Measurements from ENCODE around the gene APOOL.
A peak's percentile ranks its signal among the peaks of the same experiment; 100 is the strongest.
"Not testable (repeated sequence)": the region's sequence is repeated elsewhere in the genome, so short reads cannot be mapped to it uniquely, and the experiment has no call there.

APOOL gene, protein sequence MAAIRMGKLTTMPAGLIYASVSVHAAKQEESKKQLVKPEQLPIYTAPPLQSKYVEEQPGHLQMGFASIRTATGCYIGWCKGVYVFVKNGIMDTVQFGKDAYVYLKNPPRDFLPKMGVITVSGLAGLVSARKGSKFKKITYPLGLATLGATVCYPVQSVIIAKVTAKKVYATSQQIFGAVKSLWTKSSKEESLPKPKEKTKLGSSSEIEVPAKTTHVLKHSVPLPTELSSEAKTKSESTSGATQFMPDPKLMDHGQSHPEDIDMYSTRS

DNA sequence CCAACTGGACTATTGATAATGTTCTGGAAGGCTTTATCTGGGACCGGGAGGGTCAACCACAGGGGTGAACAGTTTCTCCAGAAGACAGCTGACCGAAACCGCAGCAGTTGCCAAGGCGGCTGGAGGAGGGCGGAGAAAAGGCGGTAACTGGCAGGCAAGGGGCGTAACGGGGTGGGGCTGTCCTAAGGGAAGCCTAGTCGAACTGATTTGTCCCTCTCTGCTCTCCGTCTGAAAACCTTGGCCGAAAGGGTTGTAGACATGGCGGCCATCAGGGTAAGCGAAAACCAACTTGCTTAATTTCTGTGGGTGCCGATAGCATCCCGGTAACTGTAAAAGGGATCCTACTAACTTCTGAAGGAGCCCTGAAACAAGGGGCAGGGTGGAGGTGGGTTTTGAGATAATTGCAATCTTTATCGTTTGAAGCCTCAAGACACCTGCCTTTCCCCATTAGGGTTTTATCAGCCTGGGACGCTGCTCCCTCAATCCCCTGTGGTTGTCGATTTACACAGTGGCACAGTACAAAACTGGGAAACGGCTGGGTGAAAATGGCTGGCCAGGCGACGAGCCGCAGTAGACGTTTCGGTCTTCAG, at the start of gene APOOL:
TSS of gene APOOL (plus strand) at position 223 of the 590 bp plus-strand sequence. CDS start at position 259, 36 bp downstream.
- Mint-ChIP-seq H3K4me1 (peaks cover 9% of the 10 kb centered on the region), H3K9me3 (no peaks in the 10 kb centered on the region), H3K4me3 (peak within 1 kb of the TSS; percentile 83), H3K27ac (peak within 1 kb of the TSS; percentile 85), H3K36me3 (no peaks in the 10 kb centered on the region), H3K27me3 (no peaks in the 10 kb centered on the region)
- DNase-seq: peak; percentile 86
- CTCF ChIA-PET: interaction anchor here (1.2 kb wide), 1 partner anchor 274 kb away, joined by 3 read pairs; no protein-coding TSS in a partner anchor

DNA sequence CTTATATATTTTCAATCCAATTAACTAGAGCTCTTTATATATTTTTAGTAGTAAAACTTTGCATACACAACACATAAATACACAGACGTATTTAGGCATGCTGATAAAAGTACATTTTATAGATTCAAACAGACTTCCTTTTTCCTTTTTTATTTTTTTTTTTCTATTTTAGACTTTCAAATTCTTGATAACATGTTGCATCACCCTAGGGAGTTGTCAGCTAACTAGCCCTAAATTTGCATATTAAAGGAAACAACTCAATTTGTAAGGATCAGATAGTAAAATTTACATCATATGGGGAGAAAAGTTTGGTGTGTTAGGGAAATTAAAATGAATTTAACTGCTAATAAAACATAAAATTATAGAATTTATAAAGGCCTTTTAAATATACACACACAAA, 47.4 kb upstream of the APOOL start:
- H3K4me3 Mint-ChIP-seq: no peak overlapping the region
- no peaks in the 10 kb centered on the region for H3K36me3 Mint-ChIP-seq
- CTCF ChIA-PET: no interaction called here
- DNase-seq: no peak
- H3K4me1 Mint-ChIP-seq: no peaks in the 10 kb centered on the region
- H3K9me3 Mint-ChIP-seq: no peaks in the 10 kb centered on the region
- no peak overlapping the region for H3K27ac Mint-ChIP-seq
- H3K27me3 Mint-ChIP-seq: no peaks in the 10 kb centered on the region

DNA sequence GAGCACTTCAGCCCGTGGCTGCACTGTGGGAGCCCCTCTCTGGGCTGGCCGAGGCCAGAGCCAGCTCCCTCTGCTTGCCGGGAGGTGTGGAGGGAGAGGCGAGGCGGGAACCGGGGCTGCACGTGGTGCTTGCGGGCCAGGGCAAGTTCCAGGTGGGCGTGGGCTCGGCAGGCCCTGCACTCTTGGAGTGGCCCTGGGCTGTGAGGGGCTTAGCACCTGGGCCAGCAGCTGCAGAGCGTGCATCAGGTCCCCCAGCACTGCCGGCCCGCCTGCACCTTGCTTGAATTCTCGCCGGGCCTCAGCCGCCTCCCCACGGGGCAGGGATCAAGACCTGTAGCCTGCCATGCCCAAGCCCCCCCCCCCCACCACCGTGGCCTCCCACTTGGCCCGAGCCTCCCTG, 28.9 kb upstream of the APOOL start:
- Mint-ChIP-seq H3K9me3 (no peaks in the 10 kb centered on the region), H3K27ac (no peak overlapping the region), H3K27me3 (no peaks in the 10 kb centered on the region), H3K36me3 (no peaks in the 10 kb centered on the region), H3K4me1 (no peaks in the 10 kb centered on the region), H3K4me3 (no peak overlapping the region)
- CTCF ChIA-PET: interaction anchor here (0.6 kb wide), 1 partner anchor 1267 kb away, joined by 3 read pairs; no protein-coding TSS in a partner anchor
- DNase-seq: no peak

DNA sequence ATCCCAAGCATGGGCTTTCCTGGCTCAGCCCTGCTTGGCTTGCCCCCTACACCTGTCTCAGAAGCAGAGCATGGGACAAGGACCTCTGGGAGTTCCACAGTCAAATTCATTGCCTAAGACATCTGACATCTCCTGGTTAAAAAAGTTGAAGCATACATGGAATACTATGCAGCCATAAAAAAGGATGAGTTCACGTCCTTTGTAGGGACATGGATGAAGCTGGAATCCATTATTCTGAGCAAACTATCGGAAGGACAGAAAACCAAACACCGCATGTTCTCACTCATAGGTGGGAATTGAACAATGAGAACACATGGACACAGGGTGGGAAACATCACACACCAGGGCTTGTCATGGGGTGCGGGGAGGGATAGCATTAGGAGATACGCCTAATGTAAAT, 11.9 kb upstream of the APOOL start:
- H3K4me3 Mint-ChIP-seq, CTCF ChIA-PET, H3K9me3 Mint-ChIP-seq: not testable (repeated sequence)

DNA sequence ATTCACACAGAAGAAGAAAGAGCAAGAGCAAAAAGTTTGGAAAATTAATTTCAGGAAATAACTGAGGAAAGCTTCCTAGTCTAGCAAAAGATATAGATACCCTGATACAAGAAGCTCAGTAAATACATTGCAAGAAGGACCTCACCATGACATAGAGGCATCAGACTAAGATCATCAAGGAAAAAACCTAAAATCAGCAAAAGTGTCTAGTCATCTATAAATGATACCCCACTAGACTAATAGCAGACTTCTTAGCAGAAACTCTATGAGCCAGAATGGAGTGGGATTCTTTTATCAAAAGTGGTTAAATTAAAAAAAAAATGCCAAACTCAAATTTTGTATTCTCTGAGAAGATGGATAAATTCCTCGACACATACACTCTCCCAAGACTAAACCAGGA, 10.5 kb upstream of the APOOL start:
- no peaks in the 10 kb centered on the region for H3K36me3 Mint-ChIP-seq
- no peaks in the 10 kb centered on the region for H3K4me1 Mint-ChIP-seq
- CTCF ChIA-PET: no interaction called here
- H3K9me3 Mint-ChIP-seq: peaks cover 2% of the 10 kb centered on the region
- no peak overlapping the region for H3K27ac Mint-ChIP-seq
- H3K27me3 Mint-ChIP-seq: no peaks in the 10 kb centered on the region
- H3K4me3 Mint-ChIP-seq: no peak overlapping the region
- no peak for DNase-seq

More for the DNA sequence above, 11.9 kb upstream of the APOOL start:
- not testable (repeated sequence) for H3K27me3 Mint-ChIP-seq, H3K36me3 Mint-ChIP-seq, H3K4me1 Mint-ChIP-seq, H3K27ac Mint-ChIP-seq, DNase-seq

DNA sequence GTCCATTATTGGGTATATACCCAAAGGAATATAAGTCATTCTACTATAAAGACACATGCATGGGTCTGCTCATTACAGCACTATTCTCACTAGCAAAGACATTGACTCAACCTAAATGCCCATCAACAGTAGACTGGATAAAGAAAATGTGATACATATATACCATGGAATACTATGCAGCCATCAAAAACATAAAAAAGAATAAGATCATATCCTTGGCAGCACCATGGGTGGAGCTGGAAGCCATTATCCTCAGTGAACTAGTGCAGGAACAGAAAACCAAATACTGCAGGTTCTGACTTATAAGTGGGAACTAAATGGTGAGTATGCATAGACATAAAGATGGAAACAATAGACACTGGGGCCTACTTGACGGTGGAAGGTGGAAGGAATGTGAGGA, 2.3 kb upstream of the APOOL start:
- CTCF ChIA-PET: no interaction called here
- no peaks in the 10 kb centered on the region for H3K36me3 Mint-ChIP-seq
- no peak overlapping the region for H3K27ac Mint-ChIP-seq
- no peaks in the 10 kb centered on the region for H3K27me3 Mint-ChIP-seq
- no peaks in the 10 kb centered on the region for H3K9me3 Mint-ChIP-seq
- H3K4me1 Mint-ChIP-seq: peaks cover 9% of the 10 kb centered on the region
- no peak for DNase-seq
- H3K4me3 Mint-ChIP-seq: no peak overlapping the region

DNA sequence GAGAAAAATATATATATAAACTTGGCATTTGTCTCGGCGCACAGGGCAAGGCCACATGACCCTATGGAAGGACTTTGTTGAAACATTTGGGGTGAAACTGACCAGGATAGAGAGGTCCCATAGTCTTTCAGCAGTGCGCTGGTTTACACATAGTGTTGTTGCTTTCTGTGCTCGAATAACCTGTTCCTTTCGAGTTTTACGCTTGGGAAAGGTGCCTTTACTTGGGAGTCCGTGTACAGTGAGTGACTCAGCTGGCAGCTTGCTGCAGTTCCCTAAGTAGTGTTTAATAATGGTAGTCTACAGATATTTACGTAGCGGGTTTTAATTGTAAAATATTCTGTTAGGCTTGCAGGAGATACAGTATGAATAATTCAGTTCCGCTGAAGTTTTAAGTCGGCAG, 578 bp downstream of the APOOL start:
- Mint-ChIP-seq H3K9me3 (no peaks in the 10 kb centered on the region), H3K27me3 (no peaks in the 10 kb centered on the region), H3K4me1 (peaks cover 9% of the 10 kb centered on the region), H3K27ac (peak overlapping the region; percentile 85), H3K36me3 (no peaks in the 10 kb centered on the region), H3K4me3 (peak overlapping the region; percentile 83)
- CTCF ChIA-PET: no interaction called here
- DNase-seq: no peak

DNA sequence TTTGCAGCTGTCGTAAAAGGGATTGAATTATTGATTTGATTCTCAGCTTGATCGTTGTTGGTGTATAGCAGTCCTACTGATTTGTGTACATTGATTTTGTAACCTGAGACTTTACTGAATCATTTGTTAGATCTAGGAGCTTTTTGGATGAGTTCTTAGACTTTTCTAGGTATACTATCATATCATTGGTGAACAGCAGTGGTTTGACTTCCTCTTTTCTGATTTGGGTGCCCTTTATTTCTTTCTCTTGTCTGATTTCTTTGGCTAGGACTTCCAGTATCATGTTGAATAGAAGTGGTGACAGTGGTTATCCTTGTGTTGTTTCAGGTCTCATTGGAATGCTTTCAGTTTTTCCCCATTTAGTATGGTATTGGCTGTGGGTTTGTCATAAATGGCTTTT, 8.4 kb downstream of the APOOL start:
- DNase-seq: no peak
- H3K9me3 Mint-ChIP-seq: peaks cover 3% of the 10 kb centered on the region
- H3K27ac Mint-ChIP-seq: no peak overlapping the region
- no peaks in the 10 kb centered on the region for H3K4me1 Mint-ChIP-seq
- peaks cover 5% of the 10 kb centered on the region for H3K36me3 Mint-ChIP-seq
- CTCF ChIA-PET: no interaction called here
- H3K4me3 Mint-ChIP-seq: no peak overlapping the region
- H3K27me3 Mint-ChIP-seq: no peaks in the 10 kb centered on the region

DNA sequence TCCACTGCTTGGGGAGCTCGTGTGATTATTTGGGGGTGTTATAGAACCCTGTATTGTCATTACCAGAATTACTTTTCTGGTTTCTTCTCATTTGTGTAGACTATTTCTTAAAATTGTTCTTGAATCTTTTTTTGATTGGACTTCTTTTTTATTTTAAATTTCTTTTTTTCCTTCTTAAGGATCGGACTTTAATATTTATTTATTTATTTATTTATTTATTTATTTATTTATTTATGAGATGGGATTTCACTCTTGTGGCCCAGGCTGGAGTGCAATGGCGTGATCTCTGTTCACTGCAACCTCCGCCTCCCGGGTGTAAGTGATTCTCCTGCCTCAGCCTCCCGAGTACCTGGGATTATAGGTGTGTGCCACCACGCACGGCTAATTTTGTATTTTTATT, 11.7 kb downstream of the APOOL start:
- H3K9me3 Mint-ChIP-seq, CTCF ChIA-PET, H3K4me3 Mint-ChIP-seq, H3K27me3 Mint-ChIP-seq, H3K4me1 Mint-ChIP-seq, DNase-seq, H3K27ac Mint-ChIP-seq: not testable (repeated sequence)
- peaks cover 16% of the 10 kb centered on the region for H3K36me3 Mint-ChIP-seq

DNA sequence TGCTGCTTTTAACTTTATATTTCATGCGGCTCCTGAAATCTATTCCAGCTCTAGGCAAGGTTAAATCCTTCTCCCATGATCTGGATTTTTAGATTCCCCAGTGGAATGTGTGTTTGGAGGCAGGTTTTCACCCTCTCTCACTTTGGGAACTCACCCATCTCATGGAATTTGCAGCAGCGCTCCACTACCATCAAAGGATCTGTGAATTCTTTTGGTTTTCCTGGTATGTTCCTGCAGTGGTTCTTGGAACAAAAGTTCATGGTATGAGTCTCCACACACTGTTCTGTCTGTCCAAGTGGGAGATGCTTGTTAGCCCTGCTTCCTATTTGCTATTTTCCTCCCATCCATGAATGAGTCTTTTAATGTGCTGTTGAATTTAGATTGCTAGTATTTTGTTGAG, 14.0 kb downstream of the APOOL start:
- Mint-ChIP-seq H3K36me3 (peaks cover 16% of the 10 kb centered on the region), H3K9me3 (peaks cover 7% of the 10 kb centered on the region), H3K4me1 (no peaks in the 10 kb centered on the region), H3K27ac (no peak overlapping the region), H3K27me3 (no peaks in the 10 kb centered on the region), H3K4me3 (no peak overlapping the region)
- no peak for DNase-seq
- CTCF ChIA-PET: no interaction called here

DNA sequence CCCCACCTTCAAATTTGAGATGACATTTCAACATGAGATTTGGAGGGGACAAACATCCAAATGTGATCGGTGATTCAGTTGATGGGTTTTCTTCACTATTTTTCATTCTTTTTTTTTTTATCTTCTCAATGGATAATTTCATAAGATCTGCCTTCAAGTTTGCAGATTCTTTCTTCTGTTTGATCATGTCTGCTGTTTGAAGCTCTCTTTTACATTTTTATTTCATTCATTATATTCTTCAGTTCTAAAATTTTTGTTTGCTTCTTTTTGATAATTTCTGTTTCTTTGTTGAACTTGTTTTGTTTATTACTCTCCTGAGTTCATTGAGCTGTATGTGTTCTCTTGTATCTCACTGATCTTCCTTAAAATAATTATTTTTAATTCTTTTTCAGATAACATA, 14.8 kb downstream of the APOOL start:
- H3K9me3 Mint-ChIP-seq: peaks cover 7% of the 10 kb centered on the region
- no peaks in the 10 kb centered on the region for H3K4me1 Mint-ChIP-seq
- no peak overlapping the region for H3K4me3 Mint-ChIP-seq
- peaks cover 13% of the 10 kb centered on the region for H3K36me3 Mint-ChIP-seq
- no peak overlapping the region for H3K27ac Mint-ChIP-seq
- no peaks in the 10 kb centered on the region for H3K27me3 Mint-ChIP-seq
- DNase-seq: no peak
- CTCF ChIA-PET: no interaction called here

DNA sequence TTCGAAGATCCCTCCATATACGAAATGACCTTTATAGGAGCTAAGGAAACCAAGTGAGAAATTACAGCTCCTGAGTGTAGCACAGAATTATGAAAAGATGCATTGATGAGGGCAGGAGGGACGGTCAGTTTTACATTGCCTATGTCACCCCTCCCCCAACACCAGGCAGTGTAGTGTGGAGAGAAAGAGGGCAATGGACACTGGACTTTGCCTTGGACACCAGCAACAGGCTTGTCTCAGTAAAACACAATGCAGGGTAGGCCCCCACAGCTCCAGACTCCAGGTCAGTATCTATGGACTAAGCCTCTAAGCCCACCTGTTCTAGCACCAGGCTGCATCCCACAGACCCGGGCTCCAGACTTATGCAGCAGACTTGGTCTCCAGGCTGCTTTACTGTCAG, 16.5 kb downstream of the APOOL start:
- Mint-ChIP-seq H3K4me1 (no peaks in the 10 kb centered on the region), H3K36me3 (peaks cover 13% of the 10 kb centered on the region), H3K27ac (no peak overlapping the region), H3K9me3 (peaks cover 7% of the 10 kb centered on the region), H3K4me3 (no peak overlapping the region), H3K27me3 (no peaks in the 10 kb centered on the region)
- DNase-seq: no peak
- CTCF ChIA-PET: no interaction called here

DNA sequence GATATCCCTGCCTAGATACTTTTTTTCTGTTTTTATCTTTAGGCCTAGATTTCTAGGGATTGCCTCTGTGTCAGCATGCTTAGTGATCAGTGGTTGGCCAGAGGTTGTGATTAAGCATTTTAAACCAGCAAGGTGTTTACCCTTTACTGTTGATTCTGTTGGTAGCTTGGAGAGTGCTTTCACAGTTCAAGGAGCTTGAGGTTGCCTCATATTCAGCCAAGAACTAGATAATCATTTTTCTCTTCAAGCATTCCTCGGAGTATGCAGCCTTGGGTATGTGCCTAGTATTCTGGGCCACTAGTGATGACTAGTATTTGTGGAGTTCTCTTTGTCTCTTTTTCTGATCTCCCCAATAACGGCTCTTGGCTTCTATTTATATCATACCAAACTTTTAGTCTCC, 20.4 kb downstream of the APOOL start:
- H3K27me3 Mint-ChIP-seq: no peaks in the 10 kb centered on the region
- CTCF ChIA-PET: no interaction called here
- no peak for DNase-seq
- H3K4me3 Mint-ChIP-seq: no peak overlapping the region
- H3K4me1 Mint-ChIP-seq: no peaks in the 10 kb centered on the region
- H3K36me3 Mint-ChIP-seq: peaks cover 10% of the 10 kb centered on the region
- H3K27ac Mint-ChIP-seq: no peak overlapping the region
- no peaks in the 10 kb centered on the region for H3K9me3 Mint-ChIP-seq

DNA sequence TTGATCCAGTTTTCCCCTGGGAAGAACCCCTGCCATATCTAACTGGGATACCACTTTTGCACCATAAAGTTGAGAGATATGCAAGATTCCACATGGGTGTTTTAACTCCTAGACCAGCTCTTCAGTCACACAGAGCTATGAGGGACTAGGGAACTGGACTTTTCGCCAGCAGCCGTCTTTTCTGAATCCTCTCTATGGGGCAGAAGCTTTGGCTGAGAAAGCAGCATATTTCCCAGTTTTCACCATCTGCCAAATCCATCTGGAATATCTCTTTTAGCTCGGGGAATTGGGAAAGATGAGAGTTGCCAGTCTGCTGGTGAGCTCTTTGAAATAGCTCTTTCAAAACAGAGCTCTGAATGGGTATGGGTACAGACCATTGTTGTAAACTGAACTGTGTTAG, 20.9 kb downstream of the APOOL start:
- Mint-ChIP-seq H3K4me1 (no peaks in the 10 kb centered on the region), H3K27me3 (no peaks in the 10 kb centered on the region), H3K36me3 (peaks cover 8% of the 10 kb centered on the region), H3K27ac (no peak overlapping the region), H3K9me3 (no peaks in the 10 kb centered on the region), H3K4me3 (no peak overlapping the region)
- CTCF ChIA-PET: no interaction called here
- no peak for DNase-seq

DNA sequence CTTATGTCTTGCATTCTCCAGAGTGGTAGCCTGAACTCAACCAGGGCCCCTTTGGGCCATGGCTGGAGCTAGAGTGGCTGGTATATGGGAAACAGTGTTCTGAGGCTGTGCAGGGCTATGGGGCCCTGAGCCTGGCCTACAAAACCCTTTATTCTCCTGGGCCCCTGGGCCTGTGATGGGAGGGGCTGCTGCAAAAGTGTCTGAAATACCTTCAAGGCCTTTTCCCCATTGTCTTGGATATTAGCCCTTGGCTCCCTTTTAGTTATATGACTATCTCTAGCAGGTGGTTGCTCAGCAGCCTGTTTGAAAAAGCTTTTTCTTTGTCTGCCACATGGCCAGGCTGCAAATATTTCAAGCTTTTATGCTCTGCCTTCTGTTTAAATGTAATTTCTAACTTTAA, 22.5 kb downstream of the APOOL start:
- CTCF ChIA-PET: no interaction called here
- peaks cover 6% of the 10 kb centered on the region for H3K36me3 Mint-ChIP-seq
- H3K27me3 Mint-ChIP-seq: no peaks in the 10 kb centered on the region
- no peak for DNase-seq
- no peaks in the 10 kb centered on the region for H3K4me1 Mint-ChIP-seq
- H3K27ac Mint-ChIP-seq: no peak overlapping the region
- no peak overlapping the region for H3K4me3 Mint-ChIP-seq
- no peaks in the 10 kb centered on the region for H3K9me3 Mint-ChIP-seq
